HG03460 (cell line): ENCODE results near the gene DENND2A.
"Not testable (repeated sequence)": the region's sequence is repeated elsewhere in the genome, so short reads cannot be mapped to it uniquely, and the experiment has no call there.

ENCODE experiments used
- ATAC-seq: cut with Tn5 transposase; IDR thresholded peaks from one replicate; pipeline ENCODE4 v1.9.1; 2021; ENCODE audit not compliant: unreplicated experiment

Gene DENND2A

DNA sequence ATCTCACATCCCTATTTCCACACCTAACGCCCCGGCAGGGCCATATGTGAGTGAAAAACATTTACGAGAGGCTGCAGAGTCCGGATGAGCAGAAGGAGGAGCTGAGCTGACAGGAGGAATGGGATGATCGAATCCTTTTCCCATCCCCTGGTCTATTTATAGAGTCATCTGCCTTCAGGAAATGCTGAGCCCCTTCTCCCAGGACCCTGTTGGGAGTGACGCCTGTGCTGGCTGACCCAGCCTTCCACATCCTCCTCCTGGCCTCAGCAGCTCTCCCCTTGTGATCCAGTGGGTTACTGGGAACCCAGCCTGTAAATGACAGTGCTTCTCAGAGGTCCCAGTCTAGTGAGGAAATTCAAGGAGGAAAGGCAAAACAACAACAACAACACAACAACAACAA, 16.6 kb downstream of the DENND2A start:
- ATAC-seq = no peak

GRCh38 chr7:140621401-140622021, 19.1 kb downstream of the DENND2A start:
- ATAC-seq = no peak

DNA sequence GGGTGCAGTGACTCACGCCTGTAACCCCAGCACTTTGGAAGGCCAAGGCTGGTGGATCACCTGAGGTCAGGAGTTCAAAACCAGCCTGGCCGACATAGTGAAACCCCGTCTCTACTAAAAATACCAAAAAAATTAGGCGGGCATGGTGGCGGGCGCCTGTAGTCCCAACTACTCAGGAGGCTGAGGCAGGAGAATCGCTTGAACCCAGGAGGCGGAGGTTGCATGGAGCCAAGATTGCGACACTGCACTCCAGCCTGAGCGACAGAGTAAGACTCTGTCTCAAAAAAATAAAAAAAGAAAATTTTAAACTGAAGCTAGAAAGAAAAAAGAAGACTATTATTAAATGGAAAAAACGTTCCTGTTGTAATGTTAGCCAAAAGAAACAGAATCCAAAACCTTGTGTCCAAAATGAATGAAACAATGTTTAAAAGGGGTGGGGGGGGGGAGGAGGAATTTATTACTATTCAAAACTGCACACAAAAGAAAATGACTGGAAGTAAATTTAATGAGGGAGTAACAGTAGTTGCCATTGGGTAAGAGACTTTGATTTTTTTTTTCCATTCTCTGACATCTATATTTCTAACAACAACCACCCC, 20.6 kb downstream of the DENND2A start:
- not testable (repeated sequence) for ATAC-seq

- ATAC-seq = no peak
Measured at GRCh38 chr7:140619176-140619575, 21.4 kb downstream of the DENND2A start.

DNA sequence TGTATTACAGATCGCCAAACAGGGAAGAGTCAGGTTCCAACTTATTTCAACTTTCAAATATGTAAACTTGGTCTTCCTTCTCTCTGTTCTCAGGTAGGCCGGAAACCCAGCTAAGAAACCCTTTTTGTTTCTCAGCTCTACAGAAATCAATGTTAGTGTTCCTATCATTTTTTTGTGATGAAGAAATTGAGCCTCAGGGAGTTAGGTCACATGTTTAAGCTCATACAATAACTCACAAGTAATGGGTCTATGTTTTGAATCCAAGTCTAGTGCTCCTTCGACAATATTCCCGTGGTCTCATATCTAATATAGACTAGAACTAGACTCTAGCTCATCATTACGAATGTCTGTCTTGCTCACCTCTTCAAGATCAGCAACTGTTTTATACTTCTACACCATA, 22.3 kb downstream of the DENND2A start:
- no peak for ATAC-seq

GRCh38 chr7:140617081-140617480, 23.5 kb downstream of the DENND2A start:
- ATAC-seq = no peak

GRCh38 chr7:140616328-140616727, 24.3 kb downstream of the DENND2A start:
- ATAC-seq = no peak

DNA sequence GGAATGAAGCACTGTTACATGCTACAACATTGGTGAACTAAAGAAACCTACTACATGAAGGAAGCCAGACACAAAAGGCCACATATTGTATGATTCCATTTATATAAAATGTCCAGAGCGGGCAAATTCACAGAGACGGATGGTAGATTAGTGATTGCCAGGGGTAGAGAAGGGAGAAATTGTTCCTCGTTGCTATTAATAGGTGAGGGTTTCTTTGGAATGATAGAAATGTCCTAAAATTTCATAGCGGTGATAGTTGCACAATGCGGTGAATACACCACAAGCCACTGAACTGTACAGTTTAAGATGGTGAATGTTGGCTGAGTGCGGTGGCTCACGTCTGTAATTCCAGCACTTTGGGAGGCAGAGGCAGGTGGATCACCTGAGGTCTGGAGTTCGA, 29.0 kb downstream of the DENND2A start:
- ATAC-seq = no peak

- no peak for ATAC-seq
Measured at GRCh38 chr7:140610204-140611165, 30.1 kb downstream of the DENND2A start.

DNA sequence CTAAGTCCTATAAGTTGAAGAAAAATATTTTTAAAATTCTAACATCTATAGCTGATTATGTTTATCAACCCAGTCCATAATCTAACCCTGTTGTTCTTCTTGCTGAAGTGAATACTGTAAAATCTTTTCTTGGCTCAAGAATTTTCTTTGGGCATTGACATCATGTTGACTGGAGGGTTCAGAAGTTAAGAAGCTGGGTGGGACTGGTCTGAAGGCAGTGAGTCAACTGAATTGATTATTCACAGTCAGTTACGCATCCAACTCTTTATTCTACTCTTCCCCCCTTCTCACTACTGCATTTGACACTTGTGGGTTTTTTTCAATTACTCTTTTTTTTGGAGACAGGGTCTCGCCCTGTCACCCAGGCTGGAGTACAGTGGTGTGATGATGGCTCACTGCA, 31.0 kb downstream of the DENND2A start:
- ATAC-seq = no peak

- no peak for ATAC-seq
Measured at GRCh38 chr7:140607441-140607989, 33.1 kb downstream of the DENND2A start.

GRCh38 chr7:140605337-140605736, 35.3 kb downstream of the DENND2A start:
- no peak for ATAC-seq

- no peak for ATAC-seq
Measured at GRCh38 chr7:140604760-140605159, 35.9 kb downstream of the DENND2A start.

DNA sequence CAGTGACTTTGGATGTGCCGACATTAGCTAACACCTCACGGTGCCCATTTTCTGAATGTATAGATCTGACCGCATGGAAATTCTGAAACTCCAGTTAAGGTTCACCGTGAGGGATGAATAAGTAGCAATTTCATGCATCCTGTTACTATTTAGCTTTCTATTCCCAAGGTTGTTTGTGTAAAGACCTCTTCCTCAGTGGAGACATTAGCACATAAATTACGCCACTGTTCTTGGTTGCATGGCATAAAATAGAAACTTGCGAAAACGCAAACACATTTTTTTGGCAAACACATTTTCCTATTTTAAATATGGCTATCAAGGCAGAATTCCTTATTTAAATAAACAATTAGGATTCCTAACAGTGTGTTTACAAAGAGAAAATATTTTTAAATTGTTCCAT, 36.5 kb downstream of the DENND2A start:
- ATAC-seq = no peak

GRCh38 chr7:140601566-140602174, 38.9 kb downstream of the DENND2A start:
- no peak for ATAC-seq

DNA sequence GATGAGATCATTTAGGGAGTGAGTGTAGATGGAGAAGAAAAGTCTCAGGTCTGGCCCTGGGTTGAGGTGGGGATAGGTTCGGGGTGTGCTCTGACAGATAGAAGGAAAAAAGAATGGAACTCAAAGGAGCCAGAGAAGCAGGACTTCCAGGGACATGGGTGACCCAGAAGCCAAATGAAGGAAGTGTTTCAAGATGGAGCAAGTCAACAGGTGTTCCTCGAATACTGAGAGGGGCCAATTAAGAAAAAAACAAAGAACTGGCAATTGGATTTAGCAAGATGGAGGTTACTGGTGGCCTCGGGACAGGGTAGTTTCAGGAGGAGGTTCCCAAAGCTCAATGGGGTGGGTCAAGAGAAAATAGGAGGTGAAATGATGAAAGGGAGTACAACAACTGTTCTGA, 40.3 kb downstream of the DENND2A start:
- ATAC-seq = no peak

DNA sequence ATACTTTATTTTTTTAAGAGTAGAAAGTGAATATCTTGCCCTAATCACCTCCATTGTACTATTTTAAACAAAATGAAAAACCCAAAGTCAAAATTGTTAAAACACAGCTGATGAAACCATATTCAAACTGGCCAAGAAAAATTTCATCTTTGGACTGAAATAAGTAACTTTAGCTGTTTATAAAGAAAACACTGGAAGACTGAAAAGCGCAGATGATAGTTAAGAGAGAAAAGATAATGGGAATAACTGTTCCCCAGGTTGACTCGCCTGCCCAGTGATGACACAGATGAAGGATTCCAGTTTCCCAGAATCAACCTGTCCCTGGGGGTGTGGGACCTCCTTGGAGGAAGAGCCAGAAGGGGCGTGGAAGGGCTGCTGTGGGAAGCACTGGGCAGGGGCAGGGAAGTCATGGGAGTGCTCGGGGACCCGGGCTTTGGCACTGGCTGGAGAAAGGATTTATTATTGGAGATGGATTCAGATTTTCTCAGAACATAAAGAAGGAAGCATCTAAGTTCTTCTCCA, 43.1 kb downstream of the DENND2A start:
- ATAC-seq = no peak

DNA sequence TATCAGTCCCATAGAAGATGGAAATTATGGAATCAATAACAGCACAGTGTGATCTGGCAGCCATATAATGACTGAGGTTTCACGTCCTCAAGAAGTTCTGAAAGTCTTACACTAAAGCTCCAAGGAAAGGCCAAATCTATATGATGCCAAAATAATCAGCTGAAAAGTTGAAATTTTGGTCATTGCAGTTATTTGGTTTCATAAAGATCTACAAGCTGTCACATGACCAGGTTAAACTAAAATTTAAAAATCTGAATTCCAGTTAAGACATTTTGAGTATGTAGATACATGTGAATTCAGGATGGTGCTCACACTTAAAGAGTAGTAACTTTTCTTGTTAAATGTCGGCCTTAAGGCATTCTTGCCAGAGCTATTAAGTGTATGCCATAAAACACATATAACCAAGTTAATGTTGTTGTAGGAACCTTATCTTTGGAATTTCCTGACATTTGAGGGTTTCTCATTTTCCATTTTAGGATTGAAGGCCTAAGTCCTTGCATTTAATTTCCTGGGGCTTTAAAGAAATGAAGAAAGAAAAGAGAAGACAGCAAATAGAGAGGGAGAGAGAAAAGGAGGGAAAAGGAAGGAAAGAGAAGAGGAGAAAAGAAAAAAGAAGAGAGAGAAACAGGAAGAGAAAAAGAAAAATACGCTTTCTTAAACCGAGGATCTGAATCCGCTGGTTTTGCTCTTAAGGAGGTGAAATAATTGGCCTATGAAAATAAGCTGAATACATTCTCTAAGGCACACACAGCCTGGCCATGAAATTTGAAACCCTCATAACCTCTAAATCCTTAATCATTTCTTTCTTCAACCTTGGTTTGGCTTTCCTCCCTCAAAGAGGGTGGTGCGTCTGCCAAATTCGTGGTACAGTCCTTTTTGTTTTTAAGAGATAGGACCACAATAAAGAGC, 43.8 kb downstream of the DENND2A start:
- ATAC-seq = no peak

- ATAC-seq = no peak
Measured at GRCh38 chr7:140595468-140596092, 45.0 kb downstream of the DENND2A start.
